NCI-H2171 (cell line): ENCODE data around the gene CDKN2B-AS1.

ENCODE experiments used
- DNase-seq: peaks from one replicate; lab custom pipeline; 2025; lab: John Stamatoyannopoulos, UW

CDKN2B-AS1 gene

GRCh38 chr9:22157276-22157675, 162.7 kb downstream of the CDKN2B-AS1 start:
- no peak for DNase-seq

- DNase-seq, result no peak
Measured at GRCh38 chr9:22157828-22158227, 163.2 kb downstream of the CDKN2B-AS1 start.

GRCh38 chr9:22158271-22158670, 163.7 kb downstream of the CDKN2B-AS1 start:
- DNase-seq, result no peak

GRCh38 chr9:22158927-22159346, 164.3 kb downstream of the CDKN2B-AS1 start:
- DNase-seq, result no peak

- no peak for DNase-seq
Measured at GRCh38 chr9:22159586-22159985, 165.0 kb downstream of the CDKN2B-AS1 start.

- DNase-seq, result no peak
Measured at GRCh38 chr9:22160221-22160620, 165.6 kb downstream of the CDKN2B-AS1 start.

- no peak for DNase-seq
Measured at GRCh38 chr9:22165144-22165543, 170.6 kb downstream of the CDKN2B-AS1 start.

GRCh38 chr9:22169243-22169642, 174.7 kb downstream of the CDKN2B-AS1 start:
- DNase-seq, result no peak

- no peak for DNase-seq
Measured at GRCh38 chr9:22169727-22170503, 175.3 kb downstream of the CDKN2B-AS1 start.
